ENCODE data around the gene SLCO4A1. TPM values are rescaled to one million over a fixed set of nuclear protein-coding genes. Genes with fewer than 3 reads are reported as not detected.
A peak's percentile ranks its signal among the peaks of the same experiment; 100 is the strongest.

The SLCO4A1 gene
- total and polyA plus RNA-seq, 9 of the 15 experiments (the other 6 are each of a cell fraction or from before 2014, with no cell fraction given), result 1.6 to 21.9 (median 12.8) TPM

- peak; percentile 88 for TF ChIP-seq MGA (IDR thresholded peaks at IDR 0.05)
- TF ChIP-seq CREB3L1 (IDR thresholded peaks at IDR 0.05; ENCODE audit: borderline replicate concordance, low read depth), result no peak
- no peak for TF ChIP-seq ZNF384 (IDR thresholded peaks at IDR 0.05; ENCODE audit: low read depth, low read length)
- peak; percentile 58 for TF ChIP-seq HNRNPL (IDR thresholded peaks at IDR 0.05; ENCODE audit: low read depth, low read length)
- TF ChIP-seq ZNF274 (IDR thresholded peaks at IDR 0.05; ENCODE audit: borderline replicate concordance, low read depth, low read length), result no peak
- peak; percentile 93 for TF ChIP-seq CTBP1 (IDR thresholded peaks at IDR 0.05; ENCODE audit: borderline replicate concordance)
- TF ChIP-seq MED1 (CRISPR knock-in tag; IDR thresholded peaks at IDR 0.05; ENCODE audit: borderline replicate concordance), result no peak
- TF ChIP-seq POLR2A (conservative IDR thresholded peaks at IDR 0.05), result peak; percentile 84
- TF ChIP-seq USF2 (CRISPR knock-in tag; IDR thresholded peaks at IDR 0.05), result peak; percentile 62
- TF ChIP-seq KHSRP (IDR thresholded peaks at IDR 0.05), result no peak
- TF ChIP-seq POLR3A (IDR thresholded peaks at IDR 0.05; ENCODE audit: borderline replicate concordance, extremely low read depth, insufficient read depth, insufficient read length), result no peak
- TF ChIP-seq MYNN (IDR thresholded peaks at IDR 0.05), result 0 out of 2 replicates have a peak, but pooled peaks have one; percentile 20
- no peak for TF ChIP-seq MYNN (CRISPR knock-in tag; IDR thresholded peaks at IDR 0.05)
- no peak for TF ChIP-seq DNMT1 (IDR thresholded peaks at IDR 0.05)
- 0 out of 2 replicates have a peak, but pooled peaks have one; percentile 40 for TF ChIP-seq KDM2B (CRISPR knock-in tag; IDR thresholded peaks at IDR 0.05)
Observed at GRCh38 chr20:62642051-62642665, at the start of gene SLCO4A1 (continued).

All from K562 (cell line).